Measurements from ENCODE around the gene NLRP9.
"Not testable (repeated sequence)": the region's sequence is repeated elsewhere in the genome, so short reads cannot be mapped to it uniquely, and the experiment has no call there.

- not testable (repeated sequence) for TF ChIP-seq CTCF (IDR thresholded peaks at IDR 0.05); EP300 (IDR thresholded peaks at IDR 0.05; ENCODE audit: low read depth); POLR2A (IDR thresholded peaks at IDR 0.05); POLR2AphosphoS5 (IDR thresholded peaks at IDR 0.05)
Observed at GRCh38 chr19:55730378-55730777, 7.8 kb downstream of the NLRP9 start.

All from transverse colon (tissue), 4 donors.